Measurements from ENCODE around the gene MAP3K4. TPM values are rescaled to one million over a fixed set of nuclear protein-coding genes. Genes with fewer than 3 reads are reported as not detected.
A peak's percentile ranks its signal among the peaks of the same experiment; 100 is the strongest.

Gene MAP3K4
- total RNA-seq, 1 donor from 2014 or later = 47.7 TPM

GRCh38 chr6:161152907-161153662 is 161.5 kb downstream of the MAP3K4 start:
- Histone ChIP-seq H3K27ac (no peak overlapping the region), H3K36me3 (peaks cover 10% of the 10 kb centered on the region), H3K4me1 (no peaks in the 10 kb centered on the region), H3K9me3 (no peaks in the 10 kb centered on the region), H3K4me3 (no peak overlapping the region), H3K27me3 (no peaks in the 10 kb centered on the region)
- DNase-seq = no peak
- peak; percentile 62 for ATAC-seq
- intact Hi-C loops (cut with DNase I) = no loop called here
- TF ChIP-seq CTCF (IDR thresholded peaks at IDR 0.05) = peak; percentile 39

DNA sequence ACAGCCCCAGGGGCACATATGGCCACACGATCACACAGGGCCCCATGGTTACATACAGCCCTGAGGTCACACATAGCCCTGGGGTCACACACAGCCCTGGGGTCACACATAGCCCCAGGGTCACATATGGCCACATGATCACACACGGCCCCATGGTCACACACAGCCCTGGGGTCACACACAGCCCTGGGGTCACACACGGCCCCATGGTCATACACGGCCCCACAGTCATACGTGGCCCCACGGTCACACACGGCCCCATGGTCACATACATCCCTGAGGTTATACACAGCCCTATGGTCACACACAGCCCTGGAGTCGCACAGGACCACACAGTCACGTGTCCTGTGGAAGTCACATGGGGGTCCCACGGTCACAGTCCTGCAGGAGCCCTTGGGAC is 162.2 kb downstream of the MAP3K4 start:
- Histone ChIP-seq H3K27me3 (no peaks in the 10 kb centered on the region), H3K4me1 (no peaks in the 10 kb centered on the region), H3K36me3 (peaks cover 7% of the 10 kb centered on the region), H3K27ac (no peak overlapping the region), H3K4me3 (no peak overlapping the region), H3K9me3 (no peaks in the 10 kb centered on the region)
- no peak for DNase-seq
- TF ChIP-seq CTCF (IDR thresholded peaks at IDR 0.05) = no peak
- intact Hi-C loops (cut with DNase I) = no loop called here
- ATAC-seq = peak; percentile 14

DNA sequence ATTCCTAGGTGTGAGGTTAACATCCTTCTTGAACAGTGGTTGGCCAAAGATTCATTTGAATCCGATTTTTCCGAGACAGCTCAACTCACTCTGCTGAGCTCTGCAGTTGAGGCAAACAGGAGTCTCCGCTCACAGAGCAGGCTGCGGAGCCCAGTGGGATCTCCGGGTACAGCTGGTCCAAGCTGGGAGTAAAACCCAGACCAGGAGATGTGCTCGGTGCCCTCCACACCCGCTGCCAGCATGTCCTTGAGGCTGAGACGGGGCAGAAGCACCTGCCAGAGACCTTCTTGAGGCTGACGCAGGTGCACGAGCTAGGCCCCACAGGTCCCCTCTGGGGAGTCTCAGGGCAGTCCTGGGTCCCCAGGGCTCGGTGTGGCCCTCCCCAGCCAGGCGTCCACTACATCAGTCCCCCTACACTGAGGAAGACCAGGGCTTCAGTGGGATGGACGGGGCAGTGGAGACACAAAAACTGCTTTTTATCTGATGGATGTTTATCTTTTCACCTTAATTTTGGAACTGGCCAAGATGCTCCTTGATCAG is 163.3 kb downstream of the MAP3K4 start:
- H3K9me3 ChIP-seq = no peaks in the 10 kb centered on the region
- intact Hi-C loops (cut with DNase I) = no loop called here
- H3K4me1 ChIP-seq = no peaks in the 10 kb centered on the region
- DNase-seq = no peak
- H3K27ac ChIP-seq = no peak overlapping the region
- H3K27me3 ChIP-seq = no peaks in the 10 kb centered on the region
- ATAC-seq = no peak
- TF ChIP-seq CTCF (IDR thresholded peaks at IDR 0.05) = no peak
- peaks cover 4% of the 10 kb centered on the region for H3K36me3 ChIP-seq
- H3K4me3 ChIP-seq = no peak overlapping the region

DNA sequence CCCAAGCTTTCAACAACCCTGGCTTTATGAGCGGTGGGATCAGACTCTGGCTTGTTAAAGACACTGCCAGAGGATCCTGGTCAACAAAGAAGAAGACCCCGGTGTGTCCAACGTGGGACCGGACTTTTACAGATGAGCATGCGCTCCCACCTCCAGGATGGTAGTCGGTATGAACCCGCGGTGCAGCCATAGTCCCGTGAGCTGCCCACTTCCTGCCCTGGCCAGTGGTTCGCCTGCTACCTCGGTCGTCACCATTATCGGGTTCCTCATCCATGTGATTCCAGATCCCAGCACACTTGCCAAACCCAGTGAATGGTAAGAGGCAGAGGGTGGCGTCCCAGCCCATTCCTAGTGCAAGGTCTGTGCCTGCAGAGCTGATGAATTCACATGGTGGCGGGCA is 169.6 kb downstream of the MAP3K4 start:
- Histone ChIP-seq H3K9me3 (no peaks in the 10 kb centered on the region), H3K4me1 (no peaks in the 10 kb centered on the region), H3K27me3 (no peaks in the 10 kb centered on the region), H3K4me3 (no peak overlapping the region), H3K27ac (no peak overlapping the region), H3K36me3 (no peaks in the 10 kb centered on the region)
- ATAC-seq (no peak), DNase-seq (no peak)
- intact Hi-C loops (cut with DNase I) = no loop called here
- TF ChIP-seq CTCF (IDR thresholded peaks at IDR 0.05) = no peak

DNA sequence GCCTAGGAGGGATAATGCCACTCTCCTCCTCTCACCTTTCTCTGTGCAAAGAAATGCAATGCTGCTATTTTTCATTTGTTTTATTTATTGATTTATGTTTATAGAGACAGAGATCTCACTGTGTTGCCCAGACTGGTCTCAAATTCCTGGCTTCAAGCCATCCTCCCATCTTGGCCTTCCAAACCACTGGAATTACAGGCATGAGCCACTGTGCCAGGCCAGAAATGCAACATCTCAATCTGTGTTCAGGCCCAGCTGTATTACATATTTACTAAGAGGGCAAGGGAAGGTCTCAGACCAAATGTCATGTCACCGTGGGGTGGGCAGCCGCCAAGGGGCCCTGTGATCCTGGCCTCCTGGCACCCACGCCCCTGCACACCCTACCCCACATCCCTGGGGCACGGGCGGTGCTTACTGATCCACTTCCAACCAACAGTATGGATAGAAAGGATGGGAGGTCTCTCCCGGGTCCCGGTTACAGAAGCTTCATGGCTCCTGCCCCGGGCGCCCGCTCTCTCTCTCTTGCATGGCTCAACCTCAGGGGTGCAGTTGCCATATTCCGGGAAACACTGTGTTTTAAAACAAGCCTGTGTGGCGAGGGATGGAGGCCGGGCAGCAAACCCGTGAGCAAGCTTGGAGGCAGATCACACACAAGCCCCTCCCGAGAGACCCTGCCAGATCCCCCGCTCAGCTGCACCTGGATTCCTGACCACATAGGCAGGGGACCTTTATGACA is 170.5 kb downstream of the MAP3K4 start:
- no peak for TF ChIP-seq CTCF (IDR thresholded peaks at IDR 0.05)

More for the DNA sequence above, 170.5 kb downstream of the MAP3K4 start:
- no peaks in the 10 kb centered on the region for H3K9me3 ChIP-seq
- intact Hi-C loops (cut with DNase I) = no loop called here
- ATAC-seq = no peak
- no peaks in the 10 kb centered on the region for H3K27me3 ChIP-seq
- no peak for DNase-seq
- no peaks in the 10 kb centered on the region for H3K4me1 ChIP-seq
- H3K27ac ChIP-seq = no peak overlapping the region
- no peaks in the 10 kb centered on the region for H3K36me3 ChIP-seq
- no peak overlapping the region for H3K4me3 ChIP-seq

Data from upper lobe of right lung (tissue), 1 donor.